Stimulated activated CD8-positive, alpha-beta memory T cell treated with anti-CD3 and anti-CD28 coated beads, Interleukin-4, amount 100 ng/mL, for 1 hour (primary cell): ENCODE data around the gene ZNF132.
A peak's percentile ranks its signal among the peaks of the same experiment; 100 is the strongest.
"Not testable (repeated sequence)": the region's sequence is repeated elsewhere in the genome, so short reads cannot be mapped to it uniquely, and the experiment has no call there.

Source experiments
- DNase-seq, 2 donors: peaks; one replicate each; pipeline ENCODE4 v3.0.0-alpha.2; 2020; ENCODE audit warnings: low read depth in 2 of 2, low spot score in 1 of 2

ZNF132 gene

DNA sequence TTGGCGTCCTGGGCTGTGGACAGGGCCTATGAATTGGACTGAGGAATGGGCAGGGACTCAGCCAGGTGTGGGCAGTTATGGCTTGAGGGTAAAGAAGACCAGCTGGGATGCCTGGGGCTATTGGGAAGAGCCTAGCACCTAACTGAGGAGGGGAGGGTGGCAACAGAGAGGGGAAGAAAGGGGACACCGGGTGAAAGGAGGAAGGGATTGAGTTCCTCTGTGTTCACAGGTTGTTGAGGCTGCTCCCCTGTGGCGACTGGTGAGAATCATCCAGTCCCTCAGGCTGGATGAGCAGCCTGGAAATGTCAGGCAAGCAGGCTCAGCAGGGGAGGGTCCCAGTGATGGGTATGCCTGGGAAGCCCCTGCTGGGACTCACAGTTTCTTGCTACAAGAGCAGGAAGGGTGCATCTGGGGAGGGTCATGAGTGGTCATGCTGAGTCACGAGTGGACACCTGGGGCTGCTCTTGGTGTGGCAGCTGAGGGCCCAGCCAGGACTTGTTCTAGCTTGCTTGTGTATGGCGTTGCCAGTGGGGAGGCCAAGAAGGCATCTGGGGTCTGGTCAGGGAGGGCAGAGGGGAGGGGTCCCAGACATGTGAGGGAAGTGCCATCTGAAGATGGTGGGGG, 28.4 kb upstream of the ZNF132 start:
- DNase-seq: no peak

DNA sequence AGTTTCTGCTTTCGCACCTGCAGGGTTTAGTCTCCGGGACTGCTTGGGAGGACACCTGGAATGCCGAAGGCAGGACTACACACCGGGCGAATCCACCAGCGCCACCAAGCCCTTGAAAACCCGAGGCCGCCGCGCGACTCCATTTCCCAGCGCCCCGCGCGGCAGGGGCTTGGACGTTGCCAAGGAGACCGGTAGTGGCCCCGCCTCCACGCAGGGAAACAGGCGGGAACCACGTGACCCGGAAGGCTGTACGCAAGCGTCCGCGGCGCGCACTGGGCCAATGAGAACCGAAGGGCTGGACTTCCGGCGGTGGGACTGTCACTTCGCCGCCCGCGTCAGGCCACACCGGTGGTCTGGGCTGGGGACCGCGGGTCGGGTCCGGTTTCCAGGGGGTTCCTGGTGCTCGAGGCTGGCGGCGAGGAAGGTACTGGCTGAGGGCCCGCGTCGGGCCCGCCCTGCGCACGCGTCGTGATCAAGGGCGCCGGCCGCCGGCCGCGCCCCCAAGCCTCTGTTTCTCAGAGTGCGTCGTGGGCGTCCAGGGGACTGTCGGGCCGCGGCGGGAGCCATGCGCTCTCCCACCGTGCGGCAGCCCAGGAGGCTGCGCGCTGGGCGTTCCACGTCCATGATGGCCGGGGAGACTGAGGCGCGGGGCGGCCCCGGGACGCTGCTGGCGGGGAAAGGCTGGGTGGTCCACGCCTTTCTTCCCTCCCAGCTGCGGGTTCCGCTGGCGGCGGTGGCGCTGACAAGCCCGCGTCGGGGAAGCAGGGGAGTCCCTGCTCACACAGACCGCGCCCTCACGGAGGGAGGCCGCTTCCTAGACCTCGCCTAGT, 27.0 kb upstream of the ZNF132 start, which contains the start of gene ZNF324:
Gene ZNF324, plus strand, starts transcription at position 321 of the 830 bp plus-strand sequence. CDS start 2,106 bp downstream, outside the sequence.
- DNase-seq: peak; percentile 94 to 97

DNA sequence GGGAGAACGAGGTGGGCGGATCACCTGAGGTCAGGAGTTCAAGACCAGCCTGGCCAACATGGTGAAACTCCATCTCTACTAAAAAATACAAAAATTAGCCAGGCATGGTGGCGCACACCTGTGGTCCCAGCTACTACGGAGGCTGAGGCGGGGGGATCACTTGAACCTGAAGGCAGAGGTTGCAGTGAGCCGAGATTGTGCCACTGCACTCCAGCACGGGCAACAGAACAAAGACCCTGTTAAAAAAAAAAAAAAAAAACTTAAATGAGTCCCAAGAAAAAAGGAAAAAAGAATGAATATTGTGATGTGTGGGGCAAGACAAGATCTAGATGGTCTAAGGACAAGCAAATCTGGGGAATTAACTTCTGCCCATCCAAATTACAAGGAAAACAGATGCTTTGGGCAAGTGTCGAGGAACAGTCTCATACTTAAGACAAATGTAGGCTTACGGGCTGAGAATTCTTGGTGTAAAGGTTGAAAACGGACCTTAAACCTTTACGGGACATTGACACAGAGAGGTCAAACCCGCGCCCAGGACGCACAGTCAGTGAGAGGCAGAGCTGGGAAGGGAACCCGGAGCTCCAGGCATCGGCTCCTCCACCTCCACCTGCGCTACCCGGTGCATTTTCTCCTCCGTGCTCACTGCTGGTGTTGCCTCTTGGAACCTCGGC, 26.3 kb upstream of the ZNF132 start:
- DNase-seq: no peak

DNA sequence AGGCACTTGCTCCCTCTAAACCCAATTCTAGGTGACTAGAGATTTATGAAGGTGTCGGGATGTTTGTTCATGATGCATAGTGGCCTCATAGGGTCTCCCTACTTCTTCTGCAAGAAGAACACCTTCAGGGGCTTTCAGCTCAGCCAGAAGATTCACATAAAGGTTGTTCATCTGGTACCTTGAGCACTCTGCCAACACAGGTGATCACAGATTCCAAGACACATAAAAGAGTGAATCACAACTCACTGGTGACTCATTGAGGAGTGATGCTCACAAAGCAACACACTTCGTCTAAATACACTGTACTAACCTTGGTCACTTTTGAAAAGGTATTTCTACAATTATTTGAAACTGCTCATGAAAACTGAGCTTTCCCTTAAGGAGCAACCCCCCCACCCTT, 20.1 kb upstream of the ZNF132 start:
- DNase-seq: no peak

DNA sequence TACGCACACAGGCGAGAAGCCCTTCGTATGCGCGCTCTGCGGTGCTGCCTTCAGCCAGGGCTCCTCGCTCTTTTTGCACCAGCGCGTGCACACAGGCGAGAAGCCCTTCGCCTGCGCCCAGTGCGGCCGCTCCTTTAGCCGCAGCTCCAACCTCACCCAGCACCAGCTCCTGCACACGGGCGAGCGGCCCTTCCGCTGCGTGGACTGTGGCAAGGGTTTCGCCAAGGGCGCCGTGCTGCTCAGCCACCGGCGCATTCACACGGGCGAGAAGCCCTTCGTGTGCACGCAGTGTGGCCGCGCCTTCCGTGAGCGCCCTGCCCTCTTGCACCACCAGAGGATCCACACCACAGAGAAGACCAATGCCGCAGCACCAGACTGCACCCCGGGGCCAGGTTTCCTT, 16.2 kb upstream of the ZNF132 start:
- no peak for DNase-seq

DNA sequence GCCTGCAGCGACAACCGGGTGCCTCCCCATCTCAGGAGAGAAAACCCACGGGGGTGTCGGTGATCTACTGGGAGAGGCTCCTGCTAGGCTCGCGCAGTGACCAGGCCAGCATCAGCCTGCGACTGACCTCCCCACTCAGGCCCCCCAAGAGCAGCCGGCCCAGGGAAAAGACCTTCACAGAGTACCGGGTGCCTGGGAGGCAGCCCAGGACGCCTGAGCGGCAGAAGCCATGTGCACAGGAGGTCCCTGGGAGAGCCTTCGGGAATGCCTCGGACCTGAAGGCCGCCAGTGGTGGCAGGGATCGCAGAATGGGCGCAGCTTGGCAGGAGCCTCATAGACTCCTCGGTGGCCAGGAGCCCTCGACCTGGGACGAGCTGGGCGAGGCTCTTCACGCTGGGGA, 15.4 kb upstream of the ZNF132 start:
- DNase-seq: no peak

DNA sequence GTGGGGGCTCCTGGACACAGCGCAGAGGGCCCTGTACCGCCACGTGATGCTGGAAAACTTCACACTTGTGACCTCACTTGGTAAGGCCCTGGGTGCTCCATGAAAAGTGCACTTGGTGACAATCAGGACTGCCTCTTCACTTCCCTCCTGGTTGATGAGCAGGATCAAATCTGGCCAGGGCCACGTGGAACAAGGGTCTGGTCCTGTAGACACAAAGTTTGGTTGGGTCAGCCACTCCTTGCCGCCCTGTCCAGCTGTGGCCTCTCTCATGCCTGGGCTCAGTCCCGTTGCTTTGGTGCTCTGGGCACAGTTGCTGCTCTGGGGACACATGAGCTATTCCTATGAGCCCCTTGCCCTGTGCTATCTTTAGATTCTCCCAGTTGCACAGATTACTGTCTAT, 13.8 kb upstream of the ZNF132 start:
- no peak for DNase-seq

DNA sequence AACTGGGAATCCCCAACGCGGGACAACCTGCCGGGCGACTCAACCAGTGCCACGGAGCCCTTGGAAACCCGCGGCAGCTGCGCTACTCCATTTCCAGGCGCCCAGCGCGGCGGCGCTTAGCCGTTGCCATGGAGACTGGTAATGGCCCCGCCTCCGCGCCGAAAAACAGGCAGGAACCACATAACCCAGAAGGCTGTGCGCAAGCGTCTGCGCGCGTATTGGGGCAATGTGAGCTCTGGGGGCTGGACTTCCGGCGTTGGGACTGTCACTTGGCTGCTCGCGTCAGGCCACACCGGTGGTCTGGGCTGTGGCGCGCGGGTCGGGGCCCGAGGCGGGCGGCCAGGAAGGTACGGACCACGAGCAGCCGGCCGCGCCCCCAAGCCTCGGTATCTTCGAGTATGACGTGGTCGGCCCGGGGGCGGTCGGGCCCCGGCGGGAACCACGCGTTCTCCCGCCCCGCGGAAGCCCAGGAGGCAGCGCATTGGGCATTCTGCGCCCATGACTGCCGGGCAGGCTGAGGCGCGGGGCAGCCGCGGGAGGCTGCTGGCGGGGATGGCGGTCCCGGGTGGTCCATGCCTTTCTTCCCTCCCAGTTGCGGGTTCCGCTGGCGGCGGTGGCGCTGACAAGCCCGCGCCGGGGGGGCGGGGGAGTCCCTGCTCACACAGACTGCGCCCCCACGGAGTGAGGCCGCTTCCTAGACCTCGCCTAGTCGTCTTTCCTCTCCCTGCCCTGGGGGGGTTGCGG, 11.6 kb upstream of the ZNF132 start, which contains the start of gene ZNF324B:
Gene ZNF324B, plus strand, starts transcription at position 265 of the 744 bp plus-strand sequence. CDS start 2,080 bp downstream, outside the sequence.
- DNase-seq: peak; percentile 90 to 91

DNA sequence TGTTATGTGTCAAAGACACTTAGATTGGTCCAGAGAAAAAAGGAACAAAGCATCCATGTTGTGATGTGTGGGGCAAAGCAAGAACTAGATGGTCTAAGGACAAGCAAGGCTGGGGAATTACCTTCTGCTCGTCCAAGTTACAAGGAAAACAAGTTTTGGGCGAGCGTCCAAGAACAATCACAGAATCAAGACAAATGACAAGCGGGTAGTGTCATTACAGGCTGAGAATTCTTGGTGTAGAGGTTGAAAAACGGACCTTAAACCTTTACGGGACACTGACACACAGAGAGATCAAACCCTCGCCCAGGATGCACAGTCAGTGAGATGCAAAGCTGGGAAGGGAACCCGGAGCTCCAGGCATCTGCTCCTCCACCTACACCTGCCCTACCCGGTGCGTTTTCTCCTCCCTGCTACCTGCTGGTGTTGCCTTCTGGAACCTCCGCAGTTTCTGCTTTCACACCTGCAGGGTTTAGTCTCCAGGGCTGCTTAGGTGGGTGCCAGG, 11.0 kb upstream of the ZNF132 start:
- DNase-seq: no peak

DNA sequence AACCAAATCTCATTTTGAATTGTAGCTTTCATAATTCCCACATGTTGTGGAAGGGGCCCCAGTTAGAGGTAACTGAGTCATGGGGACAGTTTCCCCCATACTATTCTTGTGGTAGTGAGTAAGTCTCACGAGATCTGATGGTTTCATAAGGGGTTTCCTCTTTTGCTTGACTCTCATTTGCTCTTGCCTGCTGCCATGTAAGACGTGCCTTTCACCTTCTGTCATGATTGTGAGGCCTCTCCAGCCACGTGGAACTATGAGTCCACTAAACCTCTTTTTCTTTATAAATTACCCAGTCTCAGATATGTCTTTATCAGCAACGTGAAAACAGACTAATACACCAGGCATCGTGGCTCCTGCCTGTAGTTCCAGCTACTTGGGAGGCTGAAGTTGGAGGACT, 10.0 kb upstream of the ZNF132 start:
- not testable (repeated sequence) for DNase-seq

DNA sequence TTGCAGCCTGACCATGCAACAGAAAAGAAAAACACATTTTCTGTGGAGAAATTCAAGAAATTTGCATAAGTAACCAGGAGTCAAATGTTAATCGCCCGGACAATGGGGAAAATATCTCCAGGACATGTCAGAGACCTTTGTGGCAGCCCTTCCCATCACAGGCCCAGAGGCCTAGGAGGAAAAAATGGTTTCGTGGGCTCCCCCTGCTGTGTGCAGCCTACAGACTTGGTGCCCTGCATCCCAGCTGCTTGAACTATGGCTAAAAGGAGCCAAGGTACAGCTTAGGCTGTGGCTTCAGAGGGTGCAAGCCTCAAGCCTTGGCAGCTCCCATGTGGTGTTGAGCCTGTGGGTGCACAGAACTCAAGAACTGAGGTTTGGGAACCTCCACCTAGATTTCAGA, 8.9 kb upstream of the ZNF132 start:
- not testable (repeated sequence) for DNase-seq

DNA sequence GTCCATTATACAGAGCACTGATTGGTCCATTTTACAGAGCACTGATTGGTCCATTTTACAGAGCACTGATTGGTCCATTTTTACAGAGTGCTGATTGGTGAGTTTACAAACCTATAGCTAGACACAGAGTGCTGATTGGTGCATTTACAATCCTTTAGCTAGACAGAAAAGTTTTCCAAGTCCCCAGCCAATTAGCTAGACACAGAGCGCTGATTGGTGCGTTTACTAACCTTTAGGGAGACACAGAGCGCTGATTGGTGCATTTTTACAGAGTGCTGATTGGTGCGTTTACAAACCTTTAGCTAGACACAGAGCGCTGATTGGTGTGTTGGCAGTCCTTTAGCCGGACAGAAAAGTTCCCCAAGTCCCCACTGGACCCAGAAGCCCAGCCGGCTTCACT, 3.0 kb upstream of the ZNF132 start:
- DNase-seq: not testable (repeated sequence)

DNA sequence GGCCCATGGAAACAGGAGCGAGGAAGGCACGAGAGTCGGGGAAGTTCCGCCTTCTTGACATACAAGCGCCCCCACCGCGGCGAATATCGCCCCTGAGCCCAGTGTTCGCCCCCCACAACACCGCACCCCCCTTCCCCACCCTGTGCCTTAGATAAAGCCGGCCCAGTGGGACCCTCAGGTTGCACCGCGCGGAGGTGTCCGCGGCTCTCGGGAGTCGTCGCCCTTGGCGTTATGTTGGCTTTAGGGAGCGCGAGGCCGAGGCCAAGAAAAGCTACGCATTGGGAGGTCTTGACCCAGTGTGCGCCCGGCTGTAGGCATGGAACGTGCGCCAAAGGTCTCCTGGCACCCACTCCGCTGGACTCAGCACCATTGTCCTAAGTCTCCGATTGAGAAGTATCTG, 603 bp upstream of the ZNF132 start:
- no peak for DNase-seq

DNA sequence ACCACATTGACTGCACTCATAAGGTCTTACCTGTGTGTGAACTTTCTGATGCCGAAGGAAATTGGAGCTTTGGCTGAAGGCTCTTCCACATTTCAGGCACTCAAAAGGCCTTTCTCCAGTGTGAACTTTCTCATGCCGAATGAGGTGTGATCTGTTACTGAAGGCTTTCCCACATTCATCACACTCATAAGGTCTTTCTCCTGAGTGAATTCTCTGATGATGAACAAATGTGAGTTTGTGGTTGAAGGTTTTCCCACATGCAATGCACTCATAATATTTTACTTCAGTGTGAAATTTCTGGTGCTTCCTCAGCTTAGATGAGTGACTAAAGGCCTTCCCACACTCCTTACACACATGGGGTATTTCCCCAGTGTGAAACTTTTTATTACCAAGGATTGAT, 5.7 kb downstream of the ZNF132 start:
- no peak for DNase-seq

DNA sequence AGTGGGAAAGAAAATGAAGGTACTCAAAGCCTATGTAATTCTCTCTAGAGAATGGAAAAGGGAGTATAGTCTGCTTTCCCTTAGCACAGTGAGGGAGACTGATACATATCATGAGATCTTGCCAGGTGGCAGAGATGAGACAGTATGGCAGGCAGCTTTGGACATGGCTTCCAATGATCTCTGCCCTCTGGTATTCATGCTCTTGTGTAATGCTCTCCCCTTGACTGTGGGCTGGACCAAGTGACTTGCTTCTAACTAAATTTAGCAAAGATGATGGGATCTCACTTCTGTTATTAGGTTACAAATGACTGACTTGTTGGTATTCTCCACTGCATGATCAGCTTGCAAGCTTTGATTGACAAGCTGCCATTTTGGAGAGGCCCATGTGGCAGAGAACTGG, 10.2 kb downstream of the ZNF132 start:
- DNase-seq: no peak

DNA sequence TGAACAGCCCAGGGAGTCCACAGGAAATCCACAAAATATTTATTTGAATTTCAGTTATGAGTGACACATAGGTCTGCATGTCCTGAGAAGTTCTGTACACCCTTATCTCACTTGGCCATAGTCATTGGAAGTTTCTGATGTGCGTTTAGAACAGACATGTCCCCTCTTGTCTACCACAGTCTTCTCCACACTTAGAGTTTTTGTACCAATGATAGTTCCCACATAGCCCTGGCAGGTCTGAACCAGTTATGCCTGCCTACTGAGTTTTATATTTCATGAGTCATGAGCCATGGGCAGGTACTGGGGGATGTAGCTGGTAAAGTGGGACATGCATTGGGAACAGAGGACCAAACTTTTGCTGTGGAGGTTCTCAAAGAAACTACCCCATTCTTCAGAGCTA, 11.3 kb downstream of the ZNF132 start:
- no peak for DNase-seq

DNA sequence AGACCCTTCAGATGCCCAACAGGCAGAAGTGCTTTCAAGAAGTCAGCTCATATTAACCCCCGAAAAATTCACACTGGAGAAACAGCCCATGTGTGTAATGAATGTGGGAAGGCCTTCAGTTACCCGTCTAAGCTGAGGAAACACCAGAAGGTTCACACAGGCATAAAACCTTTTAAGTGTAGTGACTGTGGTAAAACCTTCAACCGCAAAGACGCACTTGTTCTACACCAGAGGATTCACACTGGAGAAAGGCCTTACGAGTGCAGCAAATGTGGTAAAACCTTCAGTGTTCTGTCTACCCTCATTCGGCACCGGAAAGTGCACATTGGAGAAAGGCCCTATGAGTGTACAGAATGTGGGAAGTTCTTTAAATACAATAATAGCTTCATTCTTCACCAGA, 22.9 kb downstream of the ZNF132 start:
- no peak for DNase-seq

DNA sequence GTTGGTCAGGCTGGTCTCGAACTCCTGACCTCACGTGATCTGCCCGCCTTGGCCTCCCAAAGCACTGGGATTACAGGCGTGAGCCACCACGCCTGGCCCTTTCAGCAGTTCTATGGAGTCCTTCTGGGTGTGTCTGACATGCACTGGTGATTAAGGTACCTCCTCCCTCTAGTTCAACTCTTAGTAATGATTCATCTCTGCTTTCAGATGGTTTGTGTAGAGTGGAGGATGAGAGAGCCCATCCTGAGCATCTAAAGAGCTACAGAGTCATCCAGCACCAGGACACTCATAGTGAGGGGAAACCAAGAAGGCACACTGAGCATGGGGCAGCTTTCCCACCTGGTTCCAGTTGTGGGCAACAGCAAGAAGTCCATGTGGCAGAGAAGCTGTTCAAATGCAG, 23.3 kb downstream of the ZNF132 start:
- no peak for DNase-seq

DNA sequence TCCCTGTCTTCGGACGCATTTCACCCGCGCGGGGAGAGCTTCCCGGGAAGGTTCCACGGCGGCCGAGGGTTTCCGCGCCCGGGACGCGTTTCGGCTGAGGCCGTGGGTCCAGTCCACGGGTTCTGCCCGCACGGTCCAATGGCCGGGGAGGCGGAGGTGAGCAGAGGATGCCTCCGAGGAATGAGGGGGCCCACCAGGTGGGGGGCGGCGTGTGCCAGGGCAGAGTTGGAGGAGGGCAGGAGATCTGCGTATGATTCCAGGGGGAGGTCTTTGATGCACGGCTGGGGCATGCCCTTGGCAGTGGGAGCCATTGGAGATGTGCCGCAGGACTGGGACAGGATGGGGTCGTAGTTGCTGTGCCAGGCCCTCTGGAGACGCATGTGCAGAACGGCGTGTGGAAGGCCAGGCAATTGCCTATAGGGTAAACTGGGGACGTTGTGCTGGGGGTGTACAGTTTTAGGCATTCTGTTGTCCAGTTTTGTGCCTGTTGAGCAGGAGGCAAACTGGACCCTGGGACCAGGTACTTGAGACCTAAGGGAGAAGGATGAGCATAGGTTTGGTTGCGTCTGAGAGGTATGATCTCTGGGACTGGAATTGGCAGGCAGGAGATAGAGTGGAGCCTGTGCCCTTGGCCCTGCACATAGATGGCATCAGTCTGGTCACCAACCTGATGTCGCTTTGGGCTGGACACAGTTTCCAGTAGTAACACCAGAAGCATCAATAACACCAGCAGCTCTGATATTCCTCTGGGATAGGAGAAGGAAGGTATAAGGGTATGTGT, 30.8 kb downstream of the ZNF132 start:
- no peak for DNase-seq
